ENCODE measurements around the gene ATF1. TPM values are rescaled to one million over a fixed set of nuclear protein-coding genes. Genes with fewer than 3 reads are reported as not detected.

Gene ATF1
- total RNA-seq, 1 donor from 2014 or later, result 25.0 TPM

- Histone ChIP-seq H3K9ac (ENCODE audit: low read length) (no peak overlapping the region), H4K20me1 (ENCODE audit: insufficient read depth, low read length) (no peaks in the 10 kb centered on the region), H2AFZ (ENCODE audit: low read depth, low read length) (no peak overlapping the region), H3K36me3 (ENCODE audit: insufficient read depth, low read length) (peaks cover 47% of the 10 kb centered on the region), H3K27me3 (ENCODE audit: insufficient read depth, low read length) (no peaks in the 10 kb centered on the region), H3K79me2 (ENCODE audit: insufficient read depth, low read length) (no peaks in the 10 kb centered on the region), H3K4me3 (ENCODE audit: insufficient read depth, low read depth, low read length) (no peak overlapping the region), H3K27ac (ENCODE audit: low read depth, low read length) (no peak overlapping the region), H3K4me1 (ENCODE audit: insufficient read depth, low read length) (no peaks in the 10 kb centered on the region), H3K9me3 (ENCODE audit: insufficient read depth, low read depth, low read length) (no peaks in the 10 kb centered on the region), H3K4me2 (ENCODE audit: low read length) (no peak overlapping the region)
- H3K27me3 Mint-ChIP-seq (ENCODE audit: low read depth, unreplicated experiment), result no peaks in the 10 kb centered on the region
- H3K27ac Mint-ChIP-seq (ENCODE audit: unreplicated experiment), result no peak overlapping the region
- H3K36me3 Mint-ChIP-seq (ENCODE audit: low read depth, unreplicated experiment), result peaks cover 17% of the 10 kb centered on the region
- no peaks in the 10 kb centered on the region for H3K9me3 Mint-ChIP-seq (ENCODE audit: unreplicated experiment)
- DNase-seq (ENCODE audit: low read depth) (no peak), FAIRE-seq (no peak)
- TF ChIP-seq EZH2 (IDR thresholded peaks at IDR 0.05; ENCODE audit: insufficient read depth, low read length), result no peak
- TF ChIP-seq CTCF (IDR thresholded peaks at IDR 0.05; ENCODE audit: insufficient read depth, low read depth, low read length), result no peak
- H3K4me3 Mint-ChIP-seq (ENCODE audit: unreplicated experiment), result no peak overlapping the region
- H3K4me1 Mint-ChIP-seq (ENCODE audit: low read depth, unreplicated experiment), result peaks cover 4% of the 10 kb centered on the region
Observed at GRCh38 chr12:50720085-50720484, 43.8 kb upstream of the ATF1 start.

- Histone ChIP-seq H3K9ac (ENCODE audit: low read length) (no peak overlapping the region), H3K27ac (ENCODE audit: low read depth, low read length) (no peak overlapping the region), H3K4me2 (ENCODE audit: low read length) (no peak overlapping the region), H3K36me3 (ENCODE audit: insufficient read depth, low read length) (peaks cover 46% of the 10 kb centered on the region), H3K27me3 (ENCODE audit: insufficient read depth, low read length) (no peaks in the 10 kb centered on the region), H3K4me1 (ENCODE audit: insufficient read depth, low read length) (no peaks in the 10 kb centered on the region), H3K4me3 (ENCODE audit: insufficient read depth, low read depth, low read length) (no peak overlapping the region), H3K79me2 (ENCODE audit: insufficient read depth, low read length) (no peaks in the 10 kb centered on the region), H3K9me3 (ENCODE audit: insufficient read depth, low read depth, low read length) (no peaks in the 10 kb centered on the region), H4K20me1 (ENCODE audit: insufficient read depth, low read length) (no peaks in the 10 kb centered on the region), H2AFZ (ENCODE audit: low read depth, low read length) (no peak overlapping the region)
- DNase-seq (ENCODE audit: low read depth) (no peak), FAIRE-seq (no peak)
- Mint-ChIP-seq H3K4me1 (ENCODE audit: low read depth, unreplicated experiment) (peaks cover 4% of the 10 kb centered on the region), H3K27ac (ENCODE audit: unreplicated experiment) (no peak overlapping the region), H3K9me3 (ENCODE audit: unreplicated experiment) (no peaks in the 10 kb centered on the region), H3K27me3 (ENCODE audit: low read depth, unreplicated experiment) (no peaks in the 10 kb centered on the region), H3K4me3 (ENCODE audit: unreplicated experiment) (no peak overlapping the region), H3K36me3 (ENCODE audit: low read depth, unreplicated experiment) (peaks cover 16% of the 10 kb centered on the region)
- TF ChIP-seq CTCF (IDR thresholded peaks at IDR 0.05; ENCODE audit: insufficient read depth, low read depth, low read length) (no peak), EZH2 (IDR thresholded peaks at IDR 0.05; ENCODE audit: insufficient read depth, low read length) (no peak)
Observed at GRCh38 chr12:50720501-50720900, 43.4 kb upstream of the ATF1 start.

- Mint-ChIP-seq H3K27ac (ENCODE audit: unreplicated experiment) (no peak overlapping the region), H3K27me3 (ENCODE audit: low read depth, unreplicated experiment) (no peaks in the 10 kb centered on the region), H3K36me3 (ENCODE audit: low read depth, unreplicated experiment) (peaks cover 19% of the 10 kb centered on the region), H3K4me1 (ENCODE audit: low read depth, unreplicated experiment) (peaks cover 4% of the 10 kb centered on the region), H3K4me3 (ENCODE audit: unreplicated experiment) (no peak overlapping the region), H3K9me3 (ENCODE audit: unreplicated experiment) (no peaks in the 10 kb centered on the region)
- Histone ChIP-seq H3K9ac (ENCODE audit: low read length) (no peak overlapping the region), H3K27me3 (ENCODE audit: insufficient read depth, low read length) (no peaks in the 10 kb centered on the region), H3K36me3 (ENCODE audit: insufficient read depth, low read length) (peaks cover 53% of the 10 kb centered on the region), H3K27ac (ENCODE audit: low read depth, low read length) (no peak overlapping the region), H3K9me3 (ENCODE audit: insufficient read depth, low read depth, low read length) (no peaks in the 10 kb centered on the region), H3K4me2 (ENCODE audit: low read length) (no peak overlapping the region), H3K79me2 (ENCODE audit: insufficient read depth, low read length) (no peaks in the 10 kb centered on the region), H3K4me3 (ENCODE audit: insufficient read depth, low read depth, low read length) (no peak overlapping the region), H3K4me1 (ENCODE audit: insufficient read depth, low read length) (no peaks in the 10 kb centered on the region), H4K20me1 (ENCODE audit: insufficient read depth, low read length) (no peaks in the 10 kb centered on the region), H2AFZ (ENCODE audit: low read depth, low read length) (no peak overlapping the region)
- FAIRE-seq, result no peak
- no peak for DNase-seq (ENCODE audit: low read depth)
- no peak for TF ChIP-seq CTCF (IDR thresholded peaks at IDR 0.05; ENCODE audit: insufficient read depth, low read depth, low read length)
- TF ChIP-seq EZH2 (IDR thresholded peaks at IDR 0.05; ENCODE audit: insufficient read depth, low read length), result no peak
Observed at GRCh38 chr12:50723865-50724264, 40.0 kb upstream of the ATF1 start.
